Measurements from ENCODE around the gene FNDC10. TPM values are rescaled to one million over a fixed set of nuclear protein-coding genes. Genes with fewer than 3 reads are reported as not detected.

FNDC10 gene
- total RNA-seq, 2 experiments from 2014 or later: 7.5 to 9.3 TPM

DNA sequence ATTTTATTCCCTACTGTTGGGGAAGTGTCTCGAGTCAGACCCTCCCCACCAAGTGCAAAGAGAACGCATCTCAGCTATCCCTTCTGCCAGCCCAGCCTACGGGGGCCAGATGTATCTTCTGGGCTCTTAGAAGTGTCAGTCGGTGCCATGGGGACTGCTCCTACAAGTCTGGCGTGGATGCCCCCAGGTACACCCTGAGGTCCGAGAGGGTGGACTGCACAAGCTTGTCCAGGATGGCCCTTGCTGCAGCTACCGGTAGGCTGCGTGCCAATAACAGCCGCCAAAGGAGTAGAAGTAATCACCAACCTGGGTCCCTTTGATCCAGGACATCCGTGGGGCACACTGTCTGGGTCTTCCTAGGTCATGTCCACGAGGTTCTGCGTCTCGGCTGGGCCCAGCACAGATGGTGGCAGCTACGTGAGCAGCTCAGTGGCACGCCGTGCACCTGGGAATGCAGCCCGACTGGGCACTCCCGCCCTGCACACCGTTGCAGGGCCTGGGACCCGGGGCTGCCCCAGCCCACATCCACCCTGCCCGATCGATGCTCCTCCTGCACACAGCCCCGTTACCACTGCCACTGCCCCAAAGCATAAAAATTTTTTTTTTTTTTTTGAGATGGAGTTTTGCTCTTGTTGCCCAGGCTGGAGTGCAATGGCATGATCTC is 16.5 kb downstream of the FNDC10 start:
- no peak for DNase-seq
- Mint-ChIP-seq H3K27me3 (ENCODE audit: low read depth) (peaks cover 15% of the 10 kb centered on the region), H3K4me3 (no peak overlapping the region), H3K4me1 (ENCODE audit: low read depth) (peaks cover 5% of the 10 kb centered on the region), H3K36me3 (ENCODE audit: low read depth) (no peaks in the 10 kb centered on the region), H3K9me3 (ENCODE audit: insufficient read depth) (no peaks in the 10 kb centered on the region), H3K27ac (no peak overlapping the region)
- ChIA-PET POLR2A (no interaction called here), CTCF (interaction anchor here (0.7 to 1.6 kb wide), 2 partner anchors 13 to 14 kb away, joined by 3 read pairs; no protein-coding TSS in a partner anchor)
- ATAC-seq: no peak

DNA sequence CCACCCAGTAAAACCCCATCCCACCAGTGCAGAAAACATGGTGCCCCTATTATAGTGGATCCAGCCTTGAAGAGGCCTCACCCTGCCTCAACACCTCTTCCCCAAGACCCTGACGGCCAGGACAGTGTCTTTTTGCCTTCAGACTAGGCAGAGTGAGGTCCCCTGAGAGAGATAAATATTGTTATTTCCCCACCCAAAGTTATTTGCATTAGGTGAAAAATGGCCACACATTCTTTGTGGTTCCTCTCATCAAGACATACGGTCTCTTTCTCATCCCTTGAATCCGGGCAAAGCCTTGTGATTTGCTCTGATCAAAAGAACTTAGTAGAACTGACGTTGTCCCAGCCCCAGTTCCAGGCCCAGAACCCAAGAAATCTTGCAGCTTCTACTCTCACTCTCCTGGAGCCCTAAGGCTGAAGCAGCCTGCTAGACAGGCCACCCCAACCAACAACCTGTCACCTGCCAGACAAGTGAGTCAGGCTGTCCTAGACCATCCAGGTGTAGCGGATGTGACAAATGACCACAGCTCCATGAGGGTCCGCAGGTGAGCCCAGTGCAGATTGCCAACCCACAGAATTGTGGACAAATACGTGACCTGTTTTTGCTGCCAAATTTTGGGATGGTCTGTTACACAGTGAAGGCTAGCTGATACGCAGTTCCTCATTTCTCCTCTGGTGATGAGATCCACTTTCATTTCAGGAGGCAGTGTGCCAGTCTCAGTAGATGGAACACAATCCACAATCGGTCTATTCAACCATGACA is 17.2 kb downstream of the FNDC10 start:
- Mint-ChIP-seq H3K27ac (no peak overlapping the region), H3K9me3 (ENCODE audit: insufficient read depth) (no peaks in the 10 kb centered on the region), H3K4me3 (no peak overlapping the region), H3K36me3 (ENCODE audit: low read depth) (no peaks in the 10 kb centered on the region), H3K27me3 (ENCODE audit: low read depth) (peaks cover 15% of the 10 kb centered on the region), H3K4me1 (ENCODE audit: low read depth) (peaks cover 5% of the 10 kb centered on the region)
- DNase-seq (no peak), ATAC-seq (no peak)
- ChIA-PET CTCF (interaction anchor here (0.7 to 1.6 kb wide), 2 partner anchors 13 to 14 kb away, joined by 3 read pairs; no protein-coding TSS in a partner anchor), POLR2A (no interaction called here)

DNA sequence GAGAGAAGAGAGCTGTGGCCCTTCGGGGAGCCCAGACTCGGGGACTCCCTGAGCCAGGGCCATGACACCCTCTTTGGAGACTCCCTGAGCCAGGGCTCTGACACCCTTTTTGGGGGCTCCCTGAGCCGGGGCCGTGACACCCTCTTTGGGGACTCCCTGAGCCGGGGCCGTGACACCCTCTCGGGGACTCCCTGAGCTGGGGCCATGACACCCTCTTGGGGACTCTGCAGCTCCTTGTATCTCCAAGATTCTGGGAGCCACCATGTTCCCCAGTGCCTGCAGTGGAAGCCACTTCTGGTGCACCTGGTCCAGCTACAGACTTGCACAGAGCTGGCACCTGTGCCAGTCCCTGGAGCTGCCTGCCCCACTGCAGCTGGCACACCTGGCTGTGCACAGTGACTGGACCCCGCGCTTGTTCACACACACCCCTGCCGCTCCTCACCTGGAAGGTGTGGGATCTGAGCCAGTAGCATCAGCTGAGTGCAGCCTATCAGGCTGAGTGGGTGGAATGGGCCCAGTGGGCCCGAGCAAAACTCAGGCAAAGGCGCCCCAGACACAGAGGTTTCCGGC is 21.5 kb downstream of the FNDC10 start:
- H3K4me3 Mint-ChIP-seq: no peak overlapping the region
- H3K9me3 Mint-ChIP-seq (ENCODE audit: insufficient read depth): no peaks in the 10 kb centered on the region
- ChIA-PET CTCF (interaction anchor here (0.7 to 1.3 kb wide), 2 partner anchors 9 to 100 kb away, joined by 3 to 5 read pairs; no protein-coding TSS in a partner anchor), POLR2A (interaction anchor here (1.2 to 2.3 kb wide), 2 partner anchors 12 to 37 kb away, joined by 3 to 11 read pairs; partner anchors contain the start of gene MIB2)
- peaks cover 6% of the 10 kb centered on the region for H3K36me3 Mint-ChIP-seq (ENCODE audit: low read depth)
- no peak for ATAC-seq
- H3K4me1 Mint-ChIP-seq (ENCODE audit: low read depth): peaks cover 13% of the 10 kb centered on the region
- no peak for DNase-seq
- H3K27me3 Mint-ChIP-seq (ENCODE audit: low read depth): peaks cover 11% of the 10 kb centered on the region
- no peak overlapping the region for H3K27ac Mint-ChIP-seq

GRCh38 chr1:1577367-1578011 is 22.4 kb downstream of the FNDC10 start:
- DNase-seq (no peak), ATAC-seq (no peak)
- Mint-ChIP-seq H3K4me1 (ENCODE audit: low read depth) (peaks cover 14% of the 10 kb centered on the region), H3K27me3 (ENCODE audit: low read depth) (peaks cover 9% of the 10 kb centered on the region), H3K9me3 (ENCODE audit: insufficient read depth) (no peaks in the 10 kb centered on the region), H3K4me3 (no peak overlapping the region), H3K36me3 (ENCODE audit: low read depth) (peaks cover 10% of the 10 kb centered on the region), H3K27ac (no peak overlapping the region)
- POLR2A ChIA-PET: interaction anchor here (1.1 to 2.3 kb wide), 3 partner anchors 8 to 38 kb away, joined by 3 to 11 read pairs (median 5); partner anchors contain the start of gene MIB2
- CTCF ChIA-PET: no interaction called here

GRCh38 chr1:1574721-1575537 is 25.0 kb downstream of the FNDC10 start, which contains the start of gene SSU72:
Gene SSU72 (minus strand): TSS chr1:1574863. CDS start chr1:1574557, 306 bp downstream.
- ChIA-PET CTCF (no interaction called here), POLR2A (interaction anchor here (0.9 to 1.0 kb wide), 2 partner anchors 39 to 40 kb away, joined by 5 to 8 read pairs; partner anchors contain the start of gene MIB2)
- no peaks in the 10 kb centered on the region for H3K9me3 Mint-ChIP-seq (ENCODE audit: insufficient read depth)
- H3K4me1 Mint-ChIP-seq (ENCODE audit: low read depth): peaks cover 26% of the 10 kb centered on the region
- H3K36me3 Mint-ChIP-seq (ENCODE audit: low read depth): peaks cover 22% of the 10 kb centered on the region
- peak within 1 kb of the TSS; percentile 99 for H3K27ac Mint-ChIP-seq
- ATAC-seq (peak; percentile 88), DNase-seq (peak; percentile 96)
- H3K4me3 Mint-ChIP-seq: peak within 1 kb of the TSS; percentile 95
- H3K27me3 Mint-ChIP-seq (ENCODE audit: low read depth): no peaks in the 10 kb centered on the region

DNA sequence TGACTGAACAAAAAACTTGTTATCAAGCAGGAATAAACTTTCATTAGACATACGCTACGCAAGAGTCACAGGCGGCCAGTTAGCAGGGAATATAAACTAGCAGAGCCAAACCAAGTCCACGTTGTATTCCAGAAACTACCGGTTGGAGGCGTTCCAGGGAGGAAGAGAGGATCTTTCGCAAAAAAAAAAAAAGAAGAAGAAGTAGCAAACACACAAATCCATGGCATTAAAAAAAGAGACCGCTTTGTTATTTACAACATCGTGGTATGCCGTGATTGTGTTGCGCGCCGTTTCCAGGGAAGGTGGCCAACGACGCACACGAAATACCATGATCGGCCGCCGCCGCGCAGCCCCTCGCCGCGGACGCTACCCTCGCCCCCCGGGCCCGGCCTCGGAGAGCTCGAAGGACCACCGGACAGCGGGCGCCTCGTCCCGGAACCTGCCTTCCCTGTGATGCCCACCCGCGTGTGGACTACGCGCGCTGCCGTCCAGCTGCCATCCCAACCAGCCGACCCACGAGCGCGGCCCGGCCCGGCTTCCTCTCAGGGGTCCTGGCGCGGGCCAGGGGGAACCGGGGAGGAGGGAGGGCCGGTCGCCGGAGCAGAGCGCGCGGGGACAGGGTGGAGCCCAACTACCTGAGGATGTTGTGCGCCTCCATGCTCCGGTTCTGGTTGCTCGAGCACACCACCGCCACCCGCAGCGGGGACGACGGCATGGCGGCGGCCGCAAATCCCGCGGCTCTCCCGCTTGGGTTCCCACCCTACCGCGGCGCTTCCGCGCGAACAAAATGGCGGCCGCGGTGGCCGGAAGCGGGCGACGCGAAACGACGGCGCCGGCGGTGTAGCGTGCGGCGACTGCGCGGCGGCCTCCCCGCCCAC is 25.9 kb downstream of the FNDC10 start:
- H3K9me3 Mint-ChIP-seq (ENCODE audit: insufficient read depth): no peaks in the 10 kb centered on the region
- DNase-seq (peak; percentile 78), ATAC-seq (peak; percentile 80)
- ChIA-PET POLR2A (interaction anchor here (0.9 kb wide), 1 partner anchor 40 kb away, joined by 5 read pairs; no protein-coding TSS in a partner anchor), CTCF (no interaction called here)
- H3K36me3 Mint-ChIP-seq (ENCODE audit: low read depth): peaks cover 28% of the 10 kb centered on the region
- H3K4me3 Mint-ChIP-seq: peak overlapping the region; percentile 91
- no peaks in the 10 kb centered on the region for H3K27me3 Mint-ChIP-seq (ENCODE audit: low read depth)
- H3K27ac Mint-ChIP-seq: peak overlapping the region; percentile 97
- peaks cover 33% of the 10 kb centered on the region for H3K4me1 Mint-ChIP-seq (ENCODE audit: low read depth)

DNA sequence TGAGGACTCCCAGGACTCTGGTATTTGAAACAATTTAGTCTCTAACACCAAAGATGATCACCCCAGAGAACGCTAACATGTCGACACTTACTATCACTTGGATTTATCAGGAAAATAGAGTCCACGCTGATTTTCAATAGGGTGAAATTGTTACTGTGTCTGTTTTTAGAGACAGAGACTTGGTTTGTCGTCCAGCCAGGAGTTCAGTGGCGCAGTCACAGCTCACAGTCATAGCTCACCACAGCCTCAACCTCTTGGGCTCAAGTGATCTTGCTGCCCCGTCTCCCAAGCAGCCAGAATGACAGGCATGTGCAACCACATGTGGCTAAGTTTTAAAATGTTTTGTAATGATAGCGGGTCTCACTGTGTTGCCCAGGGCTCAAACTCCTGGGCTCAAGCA is 30.6 kb downstream of the FNDC10 start:
- ATAC-seq (no peak), DNase-seq (no peak)
- H3K4me1 Mint-ChIP-seq (ENCODE audit: low read depth): peaks cover 28% of the 10 kb centered on the region
- H3K27ac Mint-ChIP-seq: no peak overlapping the region
- no peaks in the 10 kb centered on the region for H3K9me3 Mint-ChIP-seq (ENCODE audit: insufficient read depth)
- ChIA-PET POLR2A (no interaction called here), CTCF (interaction anchor here (0.8 to 1.6 kb wide), 2 partner anchors 14 to 65 kb away, joined by 3 read pairs; no protein-coding TSS in a partner anchor)
- no peak overlapping the region for H3K4me3 Mint-ChIP-seq
- peaks cover 59% of the 10 kb centered on the region for H3K36me3 Mint-ChIP-seq (ENCODE audit: low read depth)
- no peaks in the 10 kb centered on the region for H3K27me3 Mint-ChIP-seq (ENCODE audit: low read depth)

- ChIA-PET CTCF (no interaction called here), POLR2A (no interaction called here)
- Mint-ChIP-seq H3K4me3 (no peak overlapping the region), H3K36me3 (ENCODE audit: low read depth) (peaks cover 63% of the 10 kb centered on the region), H3K9me3 (ENCODE audit: insufficient read depth) (no peaks in the 10 kb centered on the region), H3K27ac (no peak overlapping the region), H3K4me1 (ENCODE audit: low read depth) (peaks cover 25% of the 10 kb centered on the region), H3K27me3 (ENCODE audit: low read depth) (no peaks in the 10 kb centered on the region)
- DNase-seq (no peak), ATAC-seq (no peak)
Observed at GRCh38 chr1:1567891-1568291, 32.0 kb downstream of the FNDC10 start.

DNA sequence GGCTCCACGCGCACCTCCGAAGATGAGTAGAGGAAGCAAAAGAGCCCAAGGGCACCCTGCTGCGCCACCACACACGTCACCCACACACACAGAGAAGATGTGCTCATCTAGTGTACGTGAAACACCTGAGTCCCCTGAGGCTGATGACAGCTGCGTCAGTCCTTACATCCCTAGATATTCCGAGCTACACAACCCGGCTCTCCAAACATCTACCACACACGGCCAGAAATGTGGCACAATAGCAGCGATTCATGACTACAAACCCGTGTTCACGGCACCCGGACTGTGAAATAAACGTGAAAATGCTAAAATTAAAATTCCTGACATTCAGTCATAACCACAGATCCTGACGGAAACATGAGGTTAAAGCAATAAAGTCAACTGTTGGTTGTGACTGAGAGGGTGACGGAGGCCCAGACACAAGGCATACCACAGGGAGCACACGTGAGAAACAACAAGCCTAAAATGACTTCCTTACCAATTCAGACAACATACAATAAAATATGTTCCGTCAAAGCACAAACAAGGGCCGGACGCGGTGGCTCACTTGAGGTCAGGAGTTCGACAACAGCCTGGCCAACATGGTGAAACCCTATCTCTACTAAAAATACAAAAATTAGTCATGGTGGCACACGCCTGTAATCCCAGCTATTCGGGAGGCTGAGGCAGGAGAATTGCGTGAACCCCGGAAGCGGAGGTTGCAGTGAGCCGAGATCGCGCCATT is 32.6 kb downstream of the FNDC10 start:
- ATAC-seq: no peak
- CTCF ChIA-PET: no interaction called here
- Mint-ChIP-seq H3K27ac (no peak overlapping the region), H3K4me1 (ENCODE audit: low read depth) (peaks cover 25% of the 10 kb centered on the region), H3K36me3 (ENCODE audit: low read depth) (peaks cover 65% of the 10 kb centered on the region), H3K9me3 (ENCODE audit: insufficient read depth) (no peaks in the 10 kb centered on the region), H3K27me3 (ENCODE audit: low read depth) (no peaks in the 10 kb centered on the region), H3K4me3 (no peak overlapping the region)
- no peak for DNase-seq
- POLR2A ChIA-PET: no interaction called here

- Mint-ChIP-seq H3K4me3 (no peak overlapping the region), H3K27ac (no peak overlapping the region), H3K9me3 (ENCODE audit: insufficient read depth) (no peaks in the 10 kb centered on the region), H3K36me3 (ENCODE audit: low read depth) (peaks cover 68% of the 10 kb centered on the region), H3K27me3 (ENCODE audit: low read depth) (no peaks in the 10 kb centered on the region), H3K4me1 (ENCODE audit: low read depth) (peaks cover 16% of the 10 kb centered on the region)
- ATAC-seq: no peak
- ChIA-PET POLR2A (interaction anchor here (1.6 kb wide), 1 partner anchor 190 kb away, joined by 3 read pairs; the partner anchor contains the start of gene AURKAIP1), CTCF (no interaction called here)
- no peak for DNase-seq
Observed at GRCh38 chr1:1565340-1565739, 34.6 kb downstream of the FNDC10 start.
